GM21360 (cell line): ENCODE data around the gene OGN.

Source experiments
- ATAC-seq: cut with Tn5 transposase; IDR thresholded peaks from one replicate; pipeline ENCODE4 v1.9.1; 2021; ENCODE audit warnings: mild to moderate bottlenecking, moderate library complexity; ENCODE audit not compliant: unreplicated experiment

The OGN gene

GRCh38 chr9:92406477-92406876 lies 2.1 kb upstream of the OGN start:
- peak; percentile 49 for ATAC-seq

GRCh38 chr9:92405818-92406217 lies 1.4 kb upstream of the OGN start:
- no peak for ATAC-seq

- no peak for ATAC-seq
Observed at GRCh38 chr9:92402826-92403745, 1.3 kb downstream of the OGN start.

- no peak for ATAC-seq
Observed at GRCh38 chr9:92402360-92402759, 2.0 kb downstream of the OGN start.

GRCh38 chr9:92397853-92398252 lies 6.5 kb downstream of the OGN start:
- no peak for ATAC-seq

- ATAC-seq, result no peak
Observed at GRCh38 chr9:92395617-92396016, 8.8 kb downstream of the OGN start.

GRCh38 chr9:92393686-92394085 lies 10.7 kb downstream of the OGN start:
- ATAC-seq, result no peak

GRCh38 chr9:92392690-92393089 lies 11.7 kb downstream of the OGN start:
- ATAC-seq, result no peak

- no peak for ATAC-seq
Observed at GRCh38 chr9:92385953-92386352, 18.4 kb downstream of the OGN start.

GRCh38 chr9:92385477-92385876 lies 18.9 kb downstream of the OGN start:
- no peak for ATAC-seq

- ATAC-seq, result no peak
Observed at GRCh38 chr9:92385001-92385400, 19.4 kb downstream of the OGN start.

GRCh38 chr9:92384375-92384774 lies 20.0 kb downstream of the OGN start:
- no peak for ATAC-seq

- no peak for ATAC-seq
Observed at GRCh38 chr9:92381775-92382174, 22.6 kb downstream of the OGN start.

- ATAC-seq, result no peak
Observed at GRCh38 chr9:92380603-92381002, 23.8 kb downstream of the OGN start.

GRCh38 chr9:92378865-92379560 lies 25.4 kb downstream of the OGN start:
- no peak for ATAC-seq

GRCh38 chr9:92377876-92378275 lies 26.5 kb downstream of the OGN start:
- no peak for ATAC-seq

- ATAC-seq, result no peak
Observed at GRCh38 chr9:92373167-92373566, 31.2 kb downstream of the OGN start.

GRCh38 chr9:92369075-92369474 lies 35.3 kb downstream of the OGN start:
- ATAC-seq, result no peak

GRCh38 chr9:92360083-92360482 lies 44.3 kb downstream of the OGN start:
- no peak for ATAC-seq

GRCh38 chr9:92359394-92359995 lies 44.9 kb downstream of the OGN start:
- no peak for ATAC-seq

GRCh38 chr9:92353051-92353450 lies 51.3 kb downstream of the OGN start:
- ATAC-seq, result no peak

GRCh38 chr9:92350740-92351133 lies 53.6 kb downstream of the OGN start:
- no peak for ATAC-seq
